Left lung (tissue), 10 donors: Measurements from ENCODE around the gene CLSTN3. TPM values are rescaled to one million over a fixed set of nuclear protein-coding genes. Genes with fewer than 3 reads are reported as not detected.

ENCODE experiments used
- ATAC-seq: fragments of 200-7000 bp; cut with Tn5 transposase; one replicate; pipeline ENCODE4 v1.9.1; 2020; ENCODE audit warnings: moderate library complexity
- DNase-seq, 4 donors: peaks; one replicate each; pipeline ENCODE4 v3.0.0-alpha.2; 2013 to 2020
- H3K27ac ChIP-seq, 2 donors: fragments of 200-600 bp; sonication (generic) in 1 of 2; one replicate each; pipeline versions ENCODE4 v1.5.0 to v1.8.0; 2020 to 2021
- H3K27me3 ChIP-seq, 2 donors: fragments of 200-600 bp; sonication (generic) in 1 of 2; one replicate each; pipeline versions ENCODE4 v1.5.0 to v1.8.0; 2020 to 2021
- H3K36me3 ChIP-seq, 2 donors: fragments of 200-600 bp; sonication (generic) in 1 of 2; one replicate each; pipeline versions ENCODE4 v1.5.0 to v1.8.0; 2020 to 2021
- H3K4me1 ChIP-seq, 2 donors: fragments of 200-600 bp; one replicate each; pipeline ENCODE4 v1.8.0; 2021
- H3K4me3 ChIP-seq, 2 donors: fragments of 200-600 bp; sonication (generic) in 1 of 2; one replicate each; pipeline versions ENCODE4 v1.5.0 to v1.8.0; 2020 to 2021; ENCODE audit warnings: mild to moderate bottlenecking in 1 of 2
- H3K9me3 ChIP-seq, 2 donors: fragments of 200-600 bp; sonication (generic) in 1 of 2; one replicate each; pipeline versions ENCODE4 v1.5.0 to v1.8.0; 2020 to 2021
- intact Hi-C, 2 donors: fragments of 100-400 bp; cut with DNase I; formaldehyde crosslinking; loops; one replicate each; pipeline versions ENCODE4 v1.11.2 to v1.14.2; 2022
- polyA plus RNA-seq, 6 donors: library from polyadenylated mRNA; unstranded; fragments of 120-200 nt; gene quantifications; one replicate each; pipeline ENCODE4 v1.2.1, GENCODE V29; 2013; ENCODE audit not compliant: insufficient read length in 6 of 6
- total RNA-seq, 2 donors: library from RNA; stranded (reverse); fragmentation: NEBNext Ultra II Directional; extraction: Animal tissue kit (Norgen Biotek cat#: 25700); gene quantifications; one replicate each; pipeline ENCODE4 v1.2.1, GENCODE V29; 2021
- TF ChIP-seq, protein P1 (sequence below), 2 donors: fragments of 200-600 bp; sonication (generic) in 1 of 2; IDR thresholded peaks; one replicate each; pipeline versions ENCODE4 v1.5.0 to v1.8.0; 2021; ENCODE audit warnings: antibody characterized with exemption in 2 of 2
- donor health status: DM: no; HTN: yes; CAD: no.
- donor health status: DM: no; HTN: no; CAD: no.

Gene CLSTN3
- total and polyA plus RNA-seq, 8 donors = 30.3 to 80.9 (median 63.0) TPM

DNA sequence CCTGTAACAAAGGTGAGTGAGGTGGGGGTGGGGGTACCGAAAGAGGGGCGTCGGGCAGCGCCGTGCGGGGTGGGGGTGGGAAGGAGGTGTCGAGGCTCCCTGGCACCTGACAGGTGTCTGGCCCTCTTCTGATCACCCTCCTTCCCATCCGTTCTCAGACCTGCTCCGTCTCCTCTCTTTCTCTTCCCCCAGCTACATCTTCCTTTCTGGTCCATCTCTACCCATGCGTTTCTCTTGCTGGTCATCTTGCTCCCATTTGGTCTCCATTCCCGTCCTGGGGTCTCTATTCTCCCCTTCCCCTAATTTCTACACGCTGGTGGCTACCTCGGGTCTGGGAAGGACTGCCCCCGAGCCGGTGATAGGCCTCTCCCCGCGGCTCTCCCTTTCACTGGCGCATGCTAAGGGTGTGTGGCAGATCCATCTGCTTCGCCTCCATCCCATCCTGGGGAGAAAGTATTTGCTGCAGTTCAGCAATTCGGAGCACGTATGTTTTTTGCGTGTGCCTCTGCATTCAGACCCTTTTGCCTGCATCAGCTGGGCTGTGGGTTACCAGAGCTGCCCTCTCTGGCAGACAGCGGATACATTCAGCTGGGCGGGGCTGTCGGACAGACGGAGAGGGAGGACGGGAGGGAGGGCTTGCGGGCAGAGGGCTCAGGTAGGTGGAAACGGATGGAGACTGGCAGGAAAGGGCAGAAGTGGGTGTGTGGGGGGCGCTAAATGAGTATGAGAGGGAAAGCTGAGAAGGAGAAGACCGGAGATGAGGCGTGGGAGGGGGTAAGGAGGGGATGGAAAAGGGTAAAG, 730 bp downstream of the CLSTN3 start:
- peak in 3 of 4 donors; percentile 65 to 86 (median 72) for DNase-seq
- intact Hi-C loops = no loop called here
- Histone ChIP-seq H3K9me3 (no peaks in the 10 kb centered on the region), H3K27ac (peak overlapping the region; percentile 36 to 58), H3K4me3 (peak overlapping the region; percentile 59 to 63), H3K36me3 (peaks cover 0 to 21% of the 10 kb centered on the region in 2 donors), H3K4me1 (peaks cover 5 to 27% of the 10 kb centered on the region in 2 donors), H3K27me3 (peaks cover 0 to 36% of the 10 kb centered on the region in 2 donors)
- TF ChIP-seq, protein P1, sequence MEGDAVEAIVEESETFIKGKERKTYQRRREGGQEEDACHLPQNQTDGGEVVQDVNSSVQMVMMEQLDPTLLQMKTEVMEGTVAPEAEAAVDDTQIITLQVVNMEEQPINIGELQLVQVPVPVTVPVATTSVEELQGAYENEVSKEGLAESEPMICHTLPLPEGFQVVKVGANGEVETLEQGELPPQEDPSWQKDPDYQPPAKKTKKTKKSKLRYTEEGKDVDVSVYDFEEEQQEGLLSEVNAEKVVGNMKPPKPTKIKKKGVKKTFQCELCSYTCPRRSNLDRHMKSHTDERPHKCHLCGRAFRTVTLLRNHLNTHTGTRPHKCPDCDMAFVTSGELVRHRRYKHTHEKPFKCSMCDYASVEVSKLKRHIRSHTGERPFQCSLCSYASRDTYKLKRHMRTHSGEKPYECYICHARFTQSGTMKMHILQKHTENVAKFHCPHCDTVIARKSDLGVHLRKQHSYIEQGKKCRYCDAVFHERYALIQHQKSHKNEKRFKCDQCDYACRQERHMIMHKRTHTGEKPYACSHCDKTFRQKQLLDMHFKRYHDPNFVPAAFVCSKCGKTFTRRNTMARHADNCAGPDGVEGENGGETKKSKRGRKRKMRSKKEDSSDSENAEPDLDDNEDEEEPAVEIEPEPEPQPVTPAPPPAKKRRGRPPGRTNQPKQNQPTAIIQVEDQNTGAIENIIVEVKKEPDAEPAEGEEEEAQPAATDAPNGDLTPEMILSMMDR (IDR thresholded peaks at IDR 0.05) = no peak
- ATAC-seq = peak; percentile 76

DNA sequence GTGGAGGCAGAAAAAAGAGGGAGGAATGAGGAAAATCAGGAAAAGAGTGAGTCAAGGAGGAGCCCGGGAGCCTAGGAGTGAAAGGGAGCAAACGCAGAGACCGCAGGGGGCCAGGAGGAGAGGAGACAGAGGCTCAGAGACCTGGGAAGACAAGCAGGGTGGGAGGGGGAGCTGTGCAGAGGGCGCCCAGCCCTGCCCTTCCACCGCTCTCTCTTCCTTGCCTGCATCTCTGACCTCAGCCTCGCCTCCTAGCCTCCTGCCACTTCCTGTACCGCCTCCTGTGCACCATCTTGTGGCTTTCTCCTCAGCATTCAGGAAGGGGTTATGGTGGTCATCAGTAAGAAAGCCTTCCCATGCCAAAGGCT, 1.3 kb downstream of the CLSTN3 start:
- H3K9me3 ChIP-seq = no peaks in the 10 kb centered on the region
- no peak overlapping the region for H3K27ac ChIP-seq
- peaks cover 0 to 36% of the 10 kb centered on the region in 2 donors for H3K27me3 ChIP-seq
- peaks cover 0 to 27% of the 10 kb centered on the region in 2 donors for H3K36me3 ChIP-seq
- intact Hi-C loops = no loop called here
- TF ChIP-seq, protein P1 (IDR thresholded peaks at IDR 0.05) = no peak
- DNase-seq (no peak), ATAC-seq (no peak)
- peaks cover 5 to 27% of the 10 kb centered on the region in 2 donors for H3K4me1 ChIP-seq
- H3K4me3 ChIP-seq = peak overlapping the region in 1 of 2 donors; percentile 59

DNA sequence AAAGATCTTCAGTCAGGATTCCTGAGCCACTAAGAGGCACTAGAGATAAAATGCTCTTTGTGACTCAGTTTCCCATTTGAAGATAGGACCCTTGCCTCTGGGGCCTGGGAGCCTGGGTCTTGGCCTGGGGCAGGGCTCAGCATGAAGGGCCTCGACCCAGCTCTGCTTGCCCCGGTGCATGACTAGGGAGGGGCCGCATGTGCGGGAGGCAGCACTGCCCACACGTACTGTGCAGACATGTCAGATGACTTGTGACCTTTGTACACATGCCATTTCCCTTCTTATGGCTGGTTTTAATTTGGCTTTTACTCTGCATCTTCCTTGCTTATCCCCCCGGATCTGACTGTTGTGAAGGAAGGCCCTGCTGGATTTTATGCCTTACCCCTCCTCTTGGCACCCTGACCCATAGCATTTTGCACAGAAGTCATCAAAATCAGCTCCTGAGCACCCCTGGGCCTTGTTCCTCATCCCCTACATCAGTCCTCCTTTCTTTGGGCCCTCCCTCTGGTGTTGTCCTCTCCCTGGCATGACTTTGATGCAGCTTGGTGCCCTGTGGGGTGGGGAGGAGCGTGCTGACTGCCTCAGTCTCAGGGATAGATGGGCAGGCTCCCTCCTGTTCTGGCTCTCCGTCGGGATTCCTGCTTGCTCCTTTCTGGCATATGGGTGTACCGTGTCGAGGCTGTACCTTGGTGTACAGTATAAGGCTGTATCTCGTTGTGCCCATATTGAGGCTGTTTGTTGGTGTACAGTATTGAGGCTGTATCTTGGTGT, 4.4 kb downstream of the CLSTN3 start:
- DNase-seq = no peak
- Histone ChIP-seq H3K4me3 (no peak overlapping the region), H3K27me3 (peaks cover 0 to 25% of the 10 kb centered on the region in 2 donors), H3K27ac (no peak overlapping the region), H3K36me3 (peaks cover 0 to 36% of the 10 kb centered on the region in 2 donors), H3K4me1 (peaks cover 1 to 20% of the 10 kb centered on the region in 2 donors), H3K9me3 (no peaks in the 10 kb centered on the region)
- no peak for ATAC-seq
- TF ChIP-seq, protein P1 (IDR thresholded peaks at IDR 0.05) = no peak
- intact Hi-C loops = no loop called here

DNA sequence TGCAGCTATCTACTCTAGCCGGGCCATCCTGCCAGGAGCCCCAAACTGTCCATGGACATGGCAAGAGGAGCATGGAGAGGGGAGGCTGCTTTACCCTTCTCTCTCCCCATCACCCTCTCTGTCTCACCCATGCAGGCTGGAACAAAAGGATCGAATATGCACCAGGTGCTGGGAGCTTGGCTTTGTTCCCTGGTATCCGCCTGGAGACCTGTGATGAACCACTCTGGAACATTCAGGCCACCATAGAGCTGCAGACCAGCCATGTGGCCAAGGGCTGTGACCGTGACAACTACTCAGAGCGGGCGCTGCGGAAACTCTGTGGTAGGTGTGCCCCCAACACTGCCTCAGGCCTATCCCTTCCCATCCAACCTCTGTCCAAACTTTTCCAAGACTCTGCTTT, 5.9 kb downstream of the CLSTN3 start:
- ATAC-seq = no peak
- no peaks in the 10 kb centered on the region for H3K9me3 ChIP-seq
- DNase-seq = no peak
- H3K27me3 ChIP-seq = peaks cover 0 to 10% of the 10 kb centered on the region in 2 donors
- intact Hi-C loops = no loop called here
- peaks cover 0 to 42% of the 10 kb centered on the region in 2 donors for H3K36me3 ChIP-seq
- TF ChIP-seq, protein P1 (IDR thresholded peaks at IDR 0.05) = no peak
- H3K4me1 ChIP-seq = peaks cover 0 to 6% of the 10 kb centered on the region in 2 donors
- H3K4me3 ChIP-seq = no peak overlapping the region
- H3K27ac ChIP-seq = no peak overlapping the region

DNA sequence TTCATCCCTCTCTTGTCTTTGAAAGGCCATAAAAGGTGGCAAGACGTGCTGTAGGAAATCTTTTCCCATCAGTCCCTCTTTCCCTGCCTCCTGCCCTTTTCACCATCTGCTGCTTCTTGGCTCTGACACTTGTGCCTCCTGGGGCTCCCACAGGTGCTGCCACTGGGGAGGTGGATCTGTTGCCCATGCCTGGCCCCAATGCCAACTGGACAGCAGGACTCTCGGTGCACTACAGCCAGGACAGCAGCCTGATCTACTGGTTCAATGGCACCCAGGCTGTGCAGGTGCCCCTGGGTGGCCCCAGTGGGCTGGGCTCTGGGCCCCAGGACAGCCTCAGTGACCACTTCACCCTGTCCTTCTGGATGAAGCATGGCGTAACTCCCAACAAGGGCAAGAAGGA, 6.5 kb downstream of the CLSTN3 start:
- TF ChIP-seq, protein P1 (IDR thresholded peaks at IDR 0.05) = no peak
- intact Hi-C loops = no loop called here
- no peaks in the 10 kb centered on the region for H3K9me3 ChIP-seq
- H3K36me3 ChIP-seq = peaks cover 0 to 46% of the 10 kb centered on the region in 2 donors
- H3K27me3 ChIP-seq = peaks cover 0 to 4% of the 10 kb centered on the region in 2 donors
- no peak for DNase-seq
- peaks cover 0 to under 1% of the 10 kb centered on the region in 2 donors for H3K4me1 ChIP-seq
- no peak overlapping the region for H3K27ac ChIP-seq
- ATAC-seq = no peak
- H3K4me3 ChIP-seq = no peak overlapping the region
